ENCODE data around the gene ITIH5. TPM values are rescaled to one million over a fixed set of nuclear protein-coding genes. Genes with fewer than 3 reads are reported as not detected.

The ITIH5 gene
- total RNA-seq, 1 donor from 2014 or later: 3.4 TPM

GRCh38 chr10:7667262-7668141, 736 bp upstream of the ITIH5 start:
- H3K4me3 Mint-ChIP-seq (ENCODE audit: unreplicated experiment): peak overlapping the region; percentile 58
- peaks cover 2% of the 10 kb centered on the region for H3K36me3 Mint-ChIP-seq (ENCODE audit: low read depth)
- no peak for DNase-seq (ENCODE audit: low spot score)
- no peak for TF ChIP-seq CTCF (IDR thresholded peaks at IDR 0.05)
- H3K9me3 Mint-ChIP-seq (ENCODE audit: low read depth): no peaks in the 10 kb centered on the region
- H3K27ac Mint-ChIP-seq (ENCODE audit: unreplicated experiment): no peak overlapping the region
- H3K4me1 Mint-ChIP-seq (ENCODE audit: low read depth): peaks cover 25% of the 10 kb centered on the region
- peaks cover 41% of the 10 kb centered on the region for H3K27me3 Mint-ChIP-seq (ENCODE audit: low read depth)

- peaks cover 19% of the 10 kb centered on the region for H3K4me1 Mint-ChIP-seq (ENCODE audit: low read depth)
- peak overlapping the region; percentile 68 for H3K4me3 Mint-ChIP-seq (ENCODE audit: unreplicated experiment)
- peaks cover 2% of the 10 kb centered on the region for H3K36me3 Mint-ChIP-seq (ENCODE audit: low read depth)
- no peak overlapping the region for H3K27ac Mint-ChIP-seq (ENCODE audit: unreplicated experiment)
- TF ChIP-seq CTCF (IDR thresholded peaks at IDR 0.05): no peak
- peaks cover 38% of the 10 kb centered on the region for H3K27me3 Mint-ChIP-seq (ENCODE audit: low read depth)
- DNase-seq (ENCODE audit: low spot score): no peak
- no peaks in the 10 kb centered on the region for H3K9me3 Mint-ChIP-seq (ENCODE audit: low read depth)
Observed at GRCh38 chr10:7665767-7666166, 999 bp downstream of the ITIH5 start.

GRCh38 chr10:7664707-7665106, 2.1 kb downstream of the ITIH5 start:
- Mint-ChIP-seq H3K4me1 (ENCODE audit: low read depth) (peaks cover 22% of the 10 kb centered on the region), H3K4me3 (ENCODE audit: unreplicated experiment) (no peak overlapping the region), H3K27ac (ENCODE audit: unreplicated experiment) (no peak overlapping the region), H3K9me3 (ENCODE audit: low read depth) (no peaks in the 10 kb centered on the region), H3K36me3 (ENCODE audit: low read depth) (peaks cover 2% of the 10 kb centered on the region), H3K27me3 (ENCODE audit: low read depth) (peaks cover 36% of the 10 kb centered on the region)
- TF ChIP-seq CTCF (IDR thresholded peaks at IDR 0.05): no peak
- no peak for DNase-seq (ENCODE audit: low spot score)

- peaks cover 34% of the 10 kb centered on the region for H3K27me3 Mint-ChIP-seq (ENCODE audit: low read depth)
- peaks cover 22% of the 10 kb centered on the region for H3K4me1 Mint-ChIP-seq (ENCODE audit: low read depth)
- TF ChIP-seq CTCF (IDR thresholded peaks at IDR 0.05): no peak
- no peaks in the 10 kb centered on the region for H3K36me3 Mint-ChIP-seq (ENCODE audit: low read depth)
- H3K9me3 Mint-ChIP-seq (ENCODE audit: low read depth): no peaks in the 10 kb centered on the region
- H3K4me3 Mint-ChIP-seq (ENCODE audit: unreplicated experiment): no peak overlapping the region
- DNase-seq (ENCODE audit: low spot score): no peak
- H3K27ac Mint-ChIP-seq (ENCODE audit: unreplicated experiment): no peak overlapping the region
Observed at GRCh38 chr10:7662522-7662921, 4.2 kb downstream of the ITIH5 start.

GRCh38 chr10:7659560-7659959, 7.2 kb downstream of the ITIH5 start:
- H3K36me3 Mint-ChIP-seq (ENCODE audit: low read depth): no peaks in the 10 kb centered on the region
- H3K4me3 Mint-ChIP-seq (ENCODE audit: unreplicated experiment): no peak overlapping the region
- no peak for DNase-seq (ENCODE audit: low spot score)
- H3K27me3 Mint-ChIP-seq (ENCODE audit: low read depth): peaks cover 26% of the 10 kb centered on the region
- peaks cover 8% of the 10 kb centered on the region for H3K4me1 Mint-ChIP-seq (ENCODE audit: low read depth)
- H3K9me3 Mint-ChIP-seq (ENCODE audit: low read depth): no peaks in the 10 kb centered on the region
- TF ChIP-seq CTCF (IDR thresholded peaks at IDR 0.05): no peak
- no peak overlapping the region for H3K27ac Mint-ChIP-seq (ENCODE audit: unreplicated experiment)
